HG02623 (cell line): Measurements from ENCODE around the gene LILRB2.
"Not testable (repeated sequence)": the region's sequence is repeated elsewhere in the genome, so short reads cannot be mapped to it uniquely, and the experiment has no call there.

Experiments used
- ATAC-seq: cut with Tn5 transposase; IDR thresholded peaks from one replicate; pipeline ENCODE4 v1.9.1; 2021; ENCODE audit warnings: moderate library complexity; ENCODE audit not compliant: unreplicated experiment

LILRB2 gene

DNA sequence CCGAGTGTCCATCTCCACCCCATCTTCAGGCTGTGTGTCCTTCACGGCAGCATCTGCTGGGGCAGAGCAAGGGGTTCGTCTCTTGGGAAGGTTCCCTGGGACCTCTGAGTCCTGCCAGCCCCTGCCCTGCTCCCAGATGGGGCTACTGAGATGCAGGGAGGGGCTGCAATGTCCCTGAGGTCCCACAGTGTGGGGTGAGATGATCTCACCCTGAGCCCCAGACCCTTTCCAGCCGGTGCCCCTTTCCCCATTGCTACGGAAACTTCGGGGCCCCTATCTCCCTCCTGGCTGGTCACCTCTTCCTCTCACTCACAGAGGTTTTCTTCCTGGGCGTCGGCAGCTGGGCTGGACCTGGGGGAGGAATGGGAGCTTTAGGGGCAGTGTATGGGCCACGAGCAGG lies 5.0 kb downstream of the LILRB2 start:
- ATAC-seq: no peak

- ATAC-seq: not testable (repeated sequence)
Observed at GRCh38 chr19:54274516-54274915, 6.4 kb downstream of the LILRB2 start.

DNA sequence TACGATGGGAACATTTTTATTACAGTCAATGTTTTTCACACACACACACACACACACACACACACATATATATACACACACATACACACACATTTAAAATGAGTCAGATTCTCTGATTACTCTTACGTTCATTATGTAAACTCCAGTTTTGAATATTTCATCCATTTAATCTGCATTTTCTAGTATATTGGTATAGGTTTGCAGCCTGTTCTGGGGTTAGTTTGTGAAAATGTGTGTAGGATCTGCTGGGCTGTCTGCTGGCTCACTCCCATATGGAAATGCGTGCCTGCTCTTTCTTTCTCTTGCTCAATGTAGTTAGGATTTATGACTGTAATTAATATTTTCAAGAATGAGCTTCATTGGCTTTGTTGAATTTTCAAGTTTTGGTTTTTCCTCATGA lies 7.1 kb downstream of the LILRB2 start:
- ATAC-seq: no peak

GRCh38 chr19:54272181-54272580 lies 8.7 kb downstream of the LILRB2 start:
- ATAC-seq: not testable (repeated sequence)

GRCh38 chr19:54271587-54271986 lies 9.3 kb downstream of the LILRB2 start:
- not testable (repeated sequence) for ATAC-seq

DNA sequence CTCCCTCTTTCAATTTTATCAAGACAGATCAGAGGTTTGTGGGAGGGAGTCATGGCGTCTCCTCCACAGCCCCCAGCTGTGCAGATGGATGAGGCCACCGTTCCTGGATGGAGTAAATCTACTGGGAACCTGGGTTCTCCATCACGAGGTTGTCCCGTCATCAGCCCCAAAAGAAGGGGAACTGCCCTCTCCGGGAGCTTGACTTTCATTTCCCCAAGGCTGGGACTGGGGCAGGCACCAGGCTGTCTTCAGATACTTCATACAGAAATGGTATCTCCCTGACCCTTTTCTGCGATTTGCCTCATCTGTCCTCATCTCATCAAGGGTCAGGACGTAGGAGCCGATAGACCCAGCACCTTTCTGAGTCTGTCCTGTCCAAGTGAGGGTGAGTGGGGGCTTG lies 9.8 kb downstream of the LILRB2 start:
- ATAC-seq: no peak

- no peak for ATAC-seq
Observed at GRCh38 chr19:54268936-54269335, 12.0 kb downstream of the LILRB2 start.

DNA sequence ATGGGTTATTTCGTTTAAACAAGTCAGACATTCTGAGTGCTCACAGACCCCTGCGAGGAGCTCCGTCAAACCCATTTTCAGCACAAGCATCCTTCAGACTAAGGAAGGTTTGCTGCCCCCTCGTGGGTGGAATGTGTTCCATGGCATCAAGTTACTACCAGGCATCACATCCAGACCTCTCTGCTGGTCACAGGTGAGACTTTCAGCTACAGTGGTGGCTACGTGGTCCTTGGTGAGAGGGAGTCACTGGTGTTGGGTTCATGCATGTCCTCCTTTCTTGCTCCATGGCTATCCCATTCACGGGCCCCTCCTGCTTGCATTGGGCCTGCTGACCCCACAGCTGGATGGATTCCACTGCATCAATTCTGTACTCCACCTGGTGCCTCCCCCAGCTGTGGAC lies 14.8 kb downstream of the LILRB2 start:
- ATAC-seq: no peak

DNA sequence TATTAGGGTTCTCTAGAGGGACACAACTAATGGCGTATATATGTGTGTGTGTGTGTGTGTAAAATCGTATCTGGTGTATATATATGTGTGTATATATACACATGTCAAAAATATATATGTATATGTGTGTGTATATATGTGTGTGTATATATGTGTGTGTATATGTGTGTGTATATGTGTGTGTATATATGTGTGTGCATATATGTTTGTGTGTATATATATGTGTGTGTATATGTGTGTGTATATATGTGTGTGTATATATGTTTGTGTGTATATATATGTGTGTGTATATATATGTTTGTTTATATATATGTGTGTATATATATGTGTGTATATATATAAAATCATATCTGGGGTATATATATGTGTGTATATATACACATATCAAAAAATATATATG lies 18.4 kb downstream of the LILRB2 start:
- ATAC-seq: no peak

DNA sequence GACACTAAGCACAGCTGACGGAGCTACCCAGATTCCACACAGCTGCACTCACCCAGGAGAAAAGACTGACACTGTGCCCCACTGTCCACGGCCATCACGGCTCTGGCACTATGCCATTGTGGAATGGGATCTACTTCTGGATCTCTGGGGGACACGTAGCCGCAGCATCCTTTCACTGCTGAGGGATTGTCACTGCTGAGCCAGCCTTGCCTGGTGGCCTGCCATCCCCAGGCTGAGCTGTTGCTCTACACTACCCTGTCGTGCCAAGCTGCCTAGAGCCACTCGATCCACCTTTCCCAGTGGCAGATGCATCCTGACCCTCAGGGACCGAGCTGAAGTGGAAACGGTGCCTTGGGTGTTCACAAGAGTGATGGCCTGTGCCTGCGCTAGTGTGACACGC lies 18.8 kb downstream of the LILRB2 start:
- ATAC-seq: no peak

- no peak for ATAC-seq
Observed at GRCh38 chr19:54257116-54257480, 23.8 kb downstream of the LILRB2 start, which contains the start of gene LILRB5. Gene LILRB5 (minus strand): TSS chr19:54257273. CDS start chr19:54257193, 80 bp downstream.

DNA sequence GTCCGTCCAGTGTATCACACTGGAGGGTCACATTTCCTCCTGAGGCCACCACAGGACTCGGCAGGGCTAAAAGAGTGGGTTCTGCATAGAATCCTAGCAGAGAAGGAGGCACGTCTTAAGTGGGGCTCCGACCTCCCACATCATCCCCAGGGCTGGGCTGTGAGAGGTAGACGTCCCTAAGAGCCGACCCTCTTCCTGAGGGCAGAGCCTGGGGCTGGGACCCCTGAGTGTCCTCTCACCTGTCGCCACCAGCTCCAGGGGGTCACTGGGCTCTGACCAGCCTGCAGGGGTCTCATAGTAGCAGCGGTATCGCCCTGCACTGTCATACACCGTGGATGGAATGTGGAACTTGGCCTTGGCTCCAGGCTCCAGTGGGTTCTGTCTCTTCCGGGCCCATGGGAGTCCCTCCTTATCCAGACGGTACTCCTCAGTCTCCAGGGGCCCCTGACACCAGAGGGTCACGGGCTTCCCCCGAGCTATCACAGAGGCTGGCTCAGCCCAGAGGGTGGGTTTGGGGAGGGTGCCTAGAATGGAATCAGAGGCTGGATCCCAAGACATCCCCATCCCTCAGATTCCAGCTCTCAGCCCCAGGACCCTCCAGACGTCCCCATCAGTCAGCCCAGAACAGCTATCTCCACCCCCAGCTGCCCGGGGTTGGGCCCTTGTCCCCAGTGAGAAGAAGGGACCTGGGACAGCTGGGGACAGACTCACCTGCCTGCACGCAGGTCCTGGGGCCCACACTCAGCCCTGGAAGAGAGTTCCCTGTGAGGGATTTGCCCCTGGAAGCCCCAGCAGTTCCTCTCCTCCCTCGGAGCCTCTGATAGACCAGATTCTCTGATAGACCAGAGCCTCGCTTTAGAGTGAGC lies 24.4 kb downstream of the LILRB2 start:
- no peak for ATAC-seq

- no peak for ATAC-seq
Observed at GRCh38 chr19:54255105-54255775, 25.7 kb downstream of the LILRB2 start.

GRCh38 chr19:54254195-54254906 lies 26.6 kb downstream of the LILRB2 start:
- ATAC-seq: no peak

DNA sequence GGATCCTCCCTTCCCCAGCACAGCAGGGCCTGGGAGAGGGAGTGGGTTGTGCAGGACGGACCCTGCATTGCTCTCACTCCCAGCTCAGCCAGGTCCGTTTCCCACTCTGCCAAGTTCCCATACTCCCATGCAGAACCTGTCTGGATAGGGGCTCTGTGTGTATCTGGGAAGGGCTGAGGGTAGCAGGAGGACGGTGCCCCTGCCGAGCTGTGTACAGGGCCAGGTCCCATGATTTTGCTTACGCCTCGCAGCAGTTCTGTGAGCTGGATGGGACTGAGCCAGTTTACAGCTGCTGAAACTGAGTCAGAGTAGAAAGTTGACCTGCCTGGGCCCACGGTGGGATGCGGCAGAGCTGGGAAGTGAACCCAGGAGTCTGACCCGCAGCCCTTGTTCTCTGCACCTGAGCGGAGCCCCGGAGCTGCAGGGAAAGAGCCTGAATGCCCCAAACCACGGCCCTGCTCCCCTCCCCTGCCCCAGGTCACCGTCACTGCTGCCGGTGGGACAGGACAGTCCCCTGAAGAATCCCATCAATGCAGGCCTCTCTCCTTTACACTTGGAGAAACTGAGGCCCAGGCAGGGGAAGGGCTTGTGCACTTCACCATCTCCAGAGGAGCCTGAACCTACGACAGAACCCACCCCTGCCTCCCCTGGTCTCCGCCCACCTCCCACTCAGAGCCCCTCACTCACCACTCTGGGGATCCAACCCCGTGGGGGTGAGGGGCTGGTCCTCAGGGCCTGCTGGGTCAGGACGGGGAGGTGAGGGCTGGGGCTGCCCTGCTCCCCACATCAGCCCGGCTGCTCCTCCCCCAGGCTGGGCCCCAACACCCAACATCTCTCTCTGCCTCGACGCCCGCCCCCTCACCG lies 27.3 kb downstream of the LILRB2 start:
- ATAC-seq: no peak

- no peak for ATAC-seq
Observed at GRCh38 chr19:54252845-54253244, 28.1 kb downstream of the LILRB2 start.

DNA sequence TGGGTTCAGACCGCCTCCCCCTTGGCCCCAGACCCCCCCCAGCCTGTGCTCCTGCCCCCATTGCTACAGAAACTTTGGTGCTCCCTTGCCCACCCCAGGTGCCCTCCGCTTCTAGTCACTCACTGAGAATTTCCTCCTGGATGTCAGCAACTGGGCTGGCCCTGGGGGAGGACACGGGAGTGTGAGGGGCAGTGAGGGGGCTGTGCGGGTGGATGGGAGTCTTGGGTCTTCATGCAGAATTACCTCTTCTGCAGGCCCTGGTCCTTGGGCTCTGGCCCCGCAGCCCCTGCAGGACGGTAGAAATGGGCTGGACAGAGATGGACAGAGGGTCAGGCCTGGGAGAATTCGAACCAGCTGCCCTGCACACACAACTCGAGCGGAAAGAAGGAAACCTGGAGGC lies 28.7 kb downstream of the LILRB2 start:
- no peak for ATAC-seq

DNA sequence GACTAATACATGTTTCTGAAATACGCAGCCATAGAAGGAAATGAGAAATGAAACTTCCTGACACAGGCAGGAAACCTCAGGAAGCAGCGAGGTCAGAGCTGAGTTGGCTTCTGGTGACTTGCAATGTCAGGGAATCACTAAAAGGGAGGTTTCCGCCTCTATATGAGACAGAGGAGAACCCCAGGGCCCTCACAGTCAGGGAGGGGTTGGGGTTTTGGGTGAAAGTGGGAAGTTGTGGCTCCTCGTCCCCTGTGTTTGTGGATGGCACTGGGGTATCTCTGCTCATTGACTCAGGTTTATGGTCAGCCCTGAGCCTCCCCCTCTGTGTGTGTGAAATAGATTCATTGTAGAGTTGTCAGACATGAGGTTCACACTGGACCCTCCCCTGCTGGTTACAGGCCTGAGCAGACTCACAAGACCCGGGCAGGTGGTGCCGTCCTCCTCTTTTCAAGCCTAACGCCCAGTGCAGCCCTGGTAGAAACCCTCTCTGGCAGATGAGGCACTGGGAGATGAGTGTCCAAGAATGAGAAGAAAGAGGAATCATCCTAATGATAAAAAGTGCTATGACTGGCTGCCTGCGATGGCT lies 32.8 kb downstream of the LILRB2 start:
- ATAC-seq: no peak

- ATAC-seq: no peak
Observed at GRCh38 chr19:54247106-54247930, 33.6 kb downstream of the LILRB2 start.

DNA sequence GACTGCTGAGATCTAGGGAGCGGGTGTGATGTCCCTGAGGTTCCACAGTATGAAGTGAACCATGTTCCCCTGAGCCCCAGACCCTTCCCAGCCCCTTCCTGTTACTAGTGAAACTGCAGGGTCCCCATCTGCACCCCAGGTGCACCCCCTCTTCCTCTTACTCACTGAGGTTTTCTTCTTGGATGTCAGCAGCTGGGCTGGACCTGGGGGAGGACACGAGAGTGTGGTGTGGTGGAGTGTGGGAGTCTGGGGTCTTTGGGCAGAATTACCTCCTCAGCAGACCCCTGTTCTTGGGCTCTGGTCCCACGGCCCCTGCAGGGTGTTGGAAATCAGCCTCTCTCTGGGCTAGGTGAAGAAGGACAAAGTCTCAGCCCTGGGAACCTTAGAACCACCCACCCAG lies 35.0 kb downstream of the LILRB2 start:
- no peak for ATAC-seq
